ENCODE measurements around the gene SLCO4A1.

DNA sequence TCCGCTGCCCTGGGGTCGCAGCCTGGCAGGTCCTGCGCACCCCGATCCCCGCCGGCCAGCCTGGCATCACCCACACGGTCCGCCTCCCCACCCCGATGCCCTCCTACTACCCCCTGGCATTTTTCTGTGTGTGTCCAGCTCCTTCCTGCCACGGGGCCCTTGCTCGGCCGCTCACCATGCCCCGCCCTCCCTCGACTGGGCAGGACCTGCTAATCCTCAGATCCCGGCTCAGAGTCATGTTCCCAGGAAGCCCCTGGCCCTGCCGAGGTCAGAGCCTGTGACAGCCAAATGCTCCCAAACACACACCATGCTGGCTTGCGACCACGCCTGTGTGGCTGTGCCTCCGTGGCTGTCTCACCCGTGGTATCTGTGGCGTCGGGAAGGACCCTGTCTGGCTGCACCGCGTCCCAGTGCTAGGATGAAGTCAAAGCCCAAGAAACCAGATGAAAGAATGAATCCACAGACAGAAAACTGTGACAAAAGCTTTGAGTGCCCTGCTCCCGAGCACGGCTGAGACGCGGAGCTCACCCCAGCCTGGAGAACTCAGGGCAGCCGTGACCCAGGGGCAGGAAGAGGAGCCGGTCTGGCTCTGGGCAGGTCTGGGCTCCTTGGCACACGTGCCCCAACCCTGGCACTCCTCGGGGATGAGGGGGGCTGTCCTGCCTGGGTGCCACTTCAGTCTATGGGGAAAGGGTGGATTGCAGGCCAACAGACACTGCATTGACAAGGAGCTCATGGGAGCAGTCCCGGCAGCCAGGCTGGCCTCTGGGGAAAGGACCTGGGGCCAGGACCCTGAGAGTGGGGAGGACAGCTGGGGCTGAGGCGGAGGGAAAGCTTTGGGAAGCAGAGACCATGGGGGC lies 20.8 kb upstream of the SLCO4A1 start:
- TF ChIP-seq POLR2A (IDR thresholded peaks at IDR 0.05): no peak
- TF ChIP-seq, protein P1, sequence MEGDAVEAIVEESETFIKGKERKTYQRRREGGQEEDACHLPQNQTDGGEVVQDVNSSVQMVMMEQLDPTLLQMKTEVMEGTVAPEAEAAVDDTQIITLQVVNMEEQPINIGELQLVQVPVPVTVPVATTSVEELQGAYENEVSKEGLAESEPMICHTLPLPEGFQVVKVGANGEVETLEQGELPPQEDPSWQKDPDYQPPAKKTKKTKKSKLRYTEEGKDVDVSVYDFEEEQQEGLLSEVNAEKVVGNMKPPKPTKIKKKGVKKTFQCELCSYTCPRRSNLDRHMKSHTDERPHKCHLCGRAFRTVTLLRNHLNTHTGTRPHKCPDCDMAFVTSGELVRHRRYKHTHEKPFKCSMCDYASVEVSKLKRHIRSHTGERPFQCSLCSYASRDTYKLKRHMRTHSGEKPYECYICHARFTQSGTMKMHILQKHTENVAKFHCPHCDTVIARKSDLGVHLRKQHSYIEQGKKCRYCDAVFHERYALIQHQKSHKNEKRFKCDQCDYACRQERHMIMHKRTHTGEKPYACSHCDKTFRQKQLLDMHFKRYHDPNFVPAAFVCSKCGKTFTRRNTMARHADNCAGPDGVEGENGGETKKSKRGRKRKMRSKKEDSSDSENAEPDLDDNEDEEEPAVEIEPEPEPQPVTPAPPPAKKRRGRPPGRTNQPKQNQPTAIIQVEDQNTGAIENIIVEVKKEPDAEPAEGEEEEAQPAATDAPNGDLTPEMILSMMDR (IDR thresholded peaks at IDR 0.05): no peak

Measured in esophagus squamous epithelium (tissue), 4 donors.